Amniotic epithelial cell (primary cell): ENCODE data around the gene MYO1D.
A peak's percentile ranks its signal among the peaks of the same experiment; 100 is the strongest.
"Not testable (repeated sequence)": the region's sequence is repeated elsewhere in the genome, so short reads cannot be mapped to it uniquely, and the experiment has no call there.

ENCODE experiments used
- DNase-seq: peaks from one replicate; pipeline ENCODE4 v3.0.0-alpha.2; 2010; ENCODE audit warnings: low read depth

The MYO1D gene

GRCh38 chr17:32855620-32856019 is 21.3 kb downstream of the MYO1D start:
- DNase-seq: no peak

DNA sequence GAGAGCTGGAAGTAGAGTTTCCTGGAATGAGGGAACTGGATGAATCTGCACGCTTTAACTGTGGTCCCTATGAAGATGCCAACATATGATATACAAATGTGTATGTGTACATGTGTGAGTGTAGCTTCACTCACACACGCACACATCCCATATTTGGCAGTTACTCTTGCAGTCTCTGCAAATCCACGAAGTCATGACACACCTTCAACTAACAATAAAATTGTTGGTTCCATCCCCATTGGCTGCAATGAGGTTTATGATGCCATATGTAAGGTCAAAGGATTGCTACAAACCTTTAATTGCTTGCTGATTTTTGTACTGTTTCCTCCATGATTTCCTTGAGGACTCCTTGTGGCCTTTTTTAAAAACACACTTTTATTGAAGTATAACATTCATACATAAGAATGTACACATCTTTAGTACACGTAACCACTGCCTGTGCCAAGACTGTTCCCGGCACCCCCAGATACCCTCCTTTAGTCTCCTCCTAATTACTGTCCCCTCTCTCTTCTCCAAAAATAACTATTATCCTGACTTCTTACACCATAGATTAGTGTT is 22.0 kb downstream of the MYO1D start:
- no peak for DNase-seq

- peak; percentile 3 for DNase-seq
Observed at GRCh38 chr17:32854207-32854606, 22.7 kb downstream of the MYO1D start.

GRCh38 chr17:32852811-32853210 is 24.1 kb downstream of the MYO1D start:
- DNase-seq: peak; percentile 6

GRCh38 chr17:32849879-32850278 is 27.0 kb downstream of the MYO1D start:
- DNase-seq: no peak

DNA sequence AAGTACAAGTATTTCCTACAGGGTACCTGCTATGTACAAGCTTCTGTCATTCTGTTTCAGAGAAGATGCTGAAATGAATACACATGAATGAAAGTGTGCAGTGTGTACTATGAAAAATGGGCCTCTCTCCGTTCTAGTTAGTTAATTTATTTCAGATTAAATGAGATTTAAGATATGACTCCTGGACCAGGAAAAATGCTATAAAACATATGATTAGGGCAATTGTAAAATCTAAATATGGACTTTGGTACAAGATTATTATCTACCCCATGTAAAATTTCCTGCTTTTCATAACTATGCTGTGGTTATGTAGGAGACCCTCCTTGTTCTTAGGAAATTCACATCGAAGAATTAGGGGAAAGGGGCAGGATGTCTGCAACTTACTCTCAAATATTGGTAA is 28.9 kb downstream of the MYO1D start:
- DNase-seq: no peak

DNA sequence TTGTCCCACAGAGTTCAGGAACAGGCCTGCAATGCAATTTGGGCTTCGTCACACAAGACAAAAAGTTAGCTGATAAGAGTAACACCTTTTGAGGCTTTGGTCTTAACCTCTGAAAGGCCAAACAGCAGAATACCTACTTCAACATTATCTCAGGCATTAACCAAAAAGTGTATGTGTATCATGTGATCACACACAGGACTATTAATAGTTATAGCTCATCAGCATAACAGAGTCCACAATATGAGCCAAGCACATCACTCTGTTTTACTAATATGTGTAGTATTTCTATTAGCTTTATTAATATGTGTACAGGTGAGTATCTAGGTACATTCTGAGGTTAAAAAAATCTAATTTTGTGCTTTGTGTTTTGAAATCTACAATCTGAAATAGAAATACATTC is 30.8 kb downstream of the MYO1D start:
- DNase-seq: no peak

- DNase-seq: no peak
Observed at GRCh38 chr17:32840241-32840640, 36.7 kb downstream of the MYO1D start.

DNA sequence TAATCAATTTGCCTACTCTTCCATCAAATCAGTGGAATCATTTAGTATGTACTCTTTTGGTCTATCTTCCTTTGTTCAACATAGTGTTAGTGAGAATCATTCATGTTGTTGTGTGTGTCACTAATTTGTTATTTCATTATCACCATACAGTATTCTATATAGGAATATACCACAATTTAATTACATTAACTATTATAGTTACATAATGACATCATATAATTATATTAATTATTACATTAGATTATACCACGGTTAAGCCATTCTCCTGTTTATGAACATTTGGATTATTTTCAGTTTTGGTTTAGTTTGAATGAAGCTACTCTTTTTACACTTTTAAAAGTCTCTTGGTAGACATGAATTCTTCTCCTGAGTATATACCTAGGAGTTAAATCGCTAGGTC is 40.4 kb downstream of the MYO1D start:
- no peak for DNase-seq

- no peak for DNase-seq
Observed at GRCh38 chr17:32835291-32835761, 41.6 kb downstream of the MYO1D start.

- DNase-seq: no peak
Observed at GRCh38 chr17:32834104-32834503, 42.8 kb downstream of the MYO1D start.

DNA sequence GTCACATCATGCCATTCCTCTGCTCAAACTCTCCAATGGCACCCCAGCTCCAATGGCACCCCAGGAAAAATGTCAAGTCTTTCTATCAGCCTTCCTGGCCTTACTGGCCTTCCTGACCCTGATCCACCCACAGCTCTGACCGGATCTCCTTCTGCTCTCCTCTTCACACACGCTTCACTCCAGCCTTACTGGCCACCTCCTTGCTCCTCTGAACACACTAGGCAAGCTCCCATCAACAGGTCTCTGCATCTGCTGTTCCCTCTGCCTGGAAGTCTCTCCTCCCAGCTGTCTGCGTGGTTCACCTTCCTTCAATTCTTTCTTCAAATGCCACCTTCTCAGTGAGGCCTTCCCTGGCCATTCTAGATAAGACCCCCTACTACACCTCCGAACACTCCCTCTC is 43.4 kb downstream of the MYO1D start:
- DNase-seq: no peak

DNA sequence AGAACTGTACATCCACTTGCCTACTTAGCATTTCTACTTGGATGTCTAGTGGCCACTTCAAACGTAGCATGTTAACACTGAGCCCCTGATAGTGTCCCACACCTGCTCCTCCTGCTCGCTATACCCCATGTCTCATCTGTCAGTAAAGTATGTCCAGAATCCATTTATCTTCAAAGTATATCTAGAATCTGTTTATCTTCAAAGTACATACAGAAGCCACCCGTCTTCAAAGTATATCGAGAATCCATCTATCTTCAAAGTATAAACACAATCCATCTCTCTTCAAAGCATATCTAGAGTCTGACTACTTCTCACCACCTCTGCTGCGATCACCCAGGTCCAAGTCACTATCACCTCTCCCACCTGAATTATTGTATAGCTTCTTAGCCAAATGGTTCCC is 43.8 kb downstream of the MYO1D start:
- no peak for DNase-seq

GRCh38 chr17:32831627-32832243 is 45.2 kb downstream of the MYO1D start:
- DNase-seq: no peak

DNA sequence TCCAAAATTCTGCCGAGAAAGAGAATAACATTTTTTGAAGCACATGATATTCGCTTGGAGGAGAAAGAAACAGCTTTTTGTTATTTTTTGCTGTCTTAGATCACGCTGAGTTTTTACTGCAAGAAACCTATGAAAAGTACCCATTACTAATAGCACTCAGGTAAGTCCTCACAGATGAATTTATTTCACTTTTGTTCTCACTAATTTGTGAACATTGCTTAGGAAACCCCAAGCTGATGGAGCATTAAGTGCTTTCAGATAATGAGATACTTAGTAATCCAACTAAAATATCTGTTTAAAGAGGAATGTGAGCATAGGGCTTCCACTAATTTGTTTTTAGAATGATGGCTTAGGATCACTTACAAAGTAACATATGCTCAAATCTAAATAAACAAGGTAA is 45.7 kb downstream of the MYO1D start:
- DNase-seq: no peak

DNA sequence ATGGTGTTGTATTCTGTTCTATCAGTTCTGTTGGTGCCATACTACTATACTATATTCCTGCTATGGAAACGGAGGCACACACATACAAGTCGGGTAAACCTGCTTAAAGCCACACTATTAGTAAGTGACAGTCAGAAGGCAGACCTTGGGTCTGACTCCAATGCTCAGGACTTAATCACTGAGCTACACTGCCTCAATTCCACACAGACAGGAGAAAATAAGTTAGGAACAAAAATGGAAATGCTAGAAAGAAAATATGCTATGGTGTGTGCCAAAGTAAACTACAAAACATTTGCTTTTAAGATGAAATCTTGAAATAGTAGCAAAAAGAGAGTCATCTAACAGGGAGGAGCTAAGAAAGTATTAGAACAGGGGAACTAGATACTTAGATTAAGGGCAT is 48.1 kb downstream of the MYO1D start:
- no peak for DNase-seq

GRCh38 chr17:32827227-32827626 is 49.7 kb downstream of the MYO1D start:
- DNase-seq: no peak

GRCh38 chr17:32826076-32826475 is 50.8 kb downstream of the MYO1D start:
- DNase-seq: no peak

GRCh38 chr17:32824334-32824733 is 52.6 kb downstream of the MYO1D start:
- DNase-seq: no peak

DNA sequence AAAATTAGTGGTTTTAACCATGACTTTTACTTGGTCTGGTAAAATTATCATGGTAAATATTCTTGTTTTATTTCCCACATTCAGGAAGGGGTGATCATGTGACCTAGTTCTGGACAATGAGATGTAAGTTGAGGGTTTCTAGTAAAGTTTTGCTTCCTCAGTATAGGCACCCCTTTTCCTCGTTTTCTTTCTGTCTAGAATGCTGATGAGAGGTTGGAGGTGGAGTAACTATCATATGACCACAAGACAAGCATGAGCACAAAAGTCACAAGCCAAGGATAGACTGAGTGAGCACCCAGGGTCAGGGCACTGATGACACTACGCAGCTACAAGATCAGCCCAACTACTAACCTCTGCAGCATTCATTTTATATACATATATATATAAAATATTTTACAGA is 53.9 kb downstream of the MYO1D start:
- peak; percentile 4 for DNase-seq

DNA sequence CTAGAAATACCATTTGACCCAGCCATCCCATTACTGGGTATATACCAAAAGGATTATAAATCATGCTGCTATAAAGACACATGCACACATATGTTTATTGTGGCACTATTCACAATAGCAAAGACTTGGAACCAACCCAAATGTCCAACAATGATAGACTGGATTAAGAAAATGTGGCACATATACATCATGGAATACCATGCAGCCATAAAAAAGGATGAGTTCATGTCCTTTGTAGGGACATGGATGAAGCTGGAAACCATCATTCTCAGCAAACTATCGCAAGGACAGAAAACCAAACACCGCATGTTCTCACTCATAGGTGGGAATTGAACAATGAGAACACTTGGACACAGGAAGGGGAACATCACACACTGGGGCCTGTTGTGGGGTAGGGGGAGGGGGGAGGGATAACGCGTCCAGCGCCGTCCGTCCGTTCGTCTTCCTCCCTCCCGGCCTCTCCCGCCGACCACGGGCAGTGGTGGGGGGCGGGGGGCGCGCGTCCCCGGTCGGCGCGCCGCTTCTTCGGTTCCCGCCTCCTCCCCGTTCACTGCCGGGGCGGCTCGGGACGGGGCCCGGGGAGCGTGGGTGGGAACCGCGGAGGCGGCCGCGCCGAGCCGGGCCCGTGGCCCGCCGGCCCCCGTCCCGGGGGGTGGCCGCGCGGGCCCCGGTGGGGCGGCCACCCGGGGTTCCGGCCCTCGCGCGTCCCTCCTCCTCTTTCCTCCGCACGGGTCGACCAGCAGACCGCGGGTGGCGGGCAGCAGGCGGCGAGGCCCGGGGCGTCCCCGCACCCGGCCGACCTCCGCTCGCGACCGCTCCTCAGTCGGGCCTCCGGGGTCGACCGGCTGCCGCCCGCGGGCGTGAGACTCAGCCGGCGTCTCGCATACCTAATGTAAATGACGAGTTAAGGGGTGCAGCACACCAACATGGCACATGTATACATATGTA is 54.7 kb downstream of the MYO1D start:
- DNase-seq: not testable (repeated sequence)

DNA sequence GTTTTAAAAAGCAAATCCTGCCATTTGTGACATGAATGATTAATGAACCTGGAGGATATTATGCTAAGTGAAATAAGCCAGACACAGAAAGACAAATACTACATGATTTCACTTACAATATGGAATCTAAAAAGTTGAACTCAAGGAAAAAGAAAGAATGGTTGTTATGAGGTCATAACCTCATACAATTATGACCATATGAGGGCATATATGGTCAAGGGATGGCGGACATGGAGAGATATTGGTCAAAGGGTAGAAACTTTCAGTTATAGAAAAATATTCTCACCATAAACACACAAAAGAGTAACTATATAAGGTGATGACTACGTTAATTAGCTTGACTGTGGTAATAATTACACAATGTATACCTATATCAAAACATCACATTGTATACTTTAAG is 56.5 kb downstream of the MYO1D start:
- no peak for DNase-seq

DNA sequence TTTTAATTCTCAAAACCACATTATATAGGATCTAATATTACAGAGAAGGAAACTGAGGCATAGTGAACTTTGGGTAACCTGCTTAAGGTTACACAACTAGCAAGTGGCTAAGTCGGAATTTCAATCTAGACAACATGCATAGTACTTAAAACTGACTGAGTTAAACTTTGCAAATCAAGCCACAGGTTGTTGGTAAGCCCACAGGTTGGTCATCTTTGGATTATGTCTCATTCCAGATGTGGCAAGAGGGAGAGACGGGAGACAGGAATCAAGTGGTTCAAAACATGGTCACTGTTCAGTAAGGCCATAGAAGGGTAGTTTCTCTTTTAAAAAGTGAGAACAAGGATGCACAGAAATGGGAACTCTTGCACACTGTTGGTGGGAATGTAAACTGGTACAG is 57.1 kb downstream of the MYO1D start:
- DNase-seq: no peak
